ENCODE data around the gene HJV. TPM values are rescaled to one million over a fixed set of nuclear protein-coding genes. Genes with fewer than 3 reads are reported as not detected.

HJV gene
- total and polyA plus RNA-seq, 2 of the 8 experiments (the other 6 are each of a cell fraction or from before 2014, with no cell fraction given) = 0.32 to 0.70 TPM

- Histone ChIP-seq H3K79me2 (ENCODE audit: control insufficient read depth in 1 of 2, insufficient read depth in 2 of 2, low read length in 2 of 2) (no peaks in the 10 kb centered on the region), H3K4ac (replicated peaks; ENCODE audit: insufficient read length, low read depth, low read length) (no peak overlapping the region), H3K14ac (ENCODE audit: insufficient read length) (no peak overlapping the region), H3K9me3 (ENCODE audit: insufficient read depth in 2 of 2, low read depth in 1 of 2, low read length in 1 of 2) (no peaks in the 10 kb centered on the region), H2BK5ac (ENCODE audit: low read depth, low read length) (no peak overlapping the region), H2BK12ac (ENCODE audit: low read depth, low read length) (peak overlapping the region; percentile 3; the same call in 1 of the 2 replicates), H2BK120ac (replicated peaks; ENCODE audit: low read depth, low read length) (peak overlapping the region; percentile 7), H2BK20ac (ENCODE audit: low read length) (0 out of 2 replicates have a peak overlapping the region, but pooled peaks have one; percentile 4), H2BK15ac (ENCODE audit: low read length) (peak overlapping the region; percentile 51; the same call in 1 of the 2 replicates), H3K27ac (ENCODE audit: low read depth, low read length) (no peak overlapping the region), H4K5ac (ENCODE audit: insufficient read length, low read depth, low read length) (no peak overlapping the region), H3K4me1 (replicated peaks in 1 of 4; ENCODE audit: control insufficient read depth in 3 of 4, insufficient read depth in 4 of 4, low read length in 3 of 4) (peaks cover 6 to 23% (median 15%) of the 10 kb centered on the region in 4 experiments; a peak in 6 of 7 replicates), H2AFZ (ENCODE audit: low read length) (no peak overlapping the region), H3K4me2 (ENCODE audit: insufficient read depth in 1 of 2, low read depth in 2 of 2, low read length in 2 of 2) (no peak overlapping the region; a peak in 1 of 4 replicates), H4K91ac (replicated peaks; ENCODE audit: insufficient read length, low read length) (peak overlapping the region; percentile 1), H3K79me1 (ENCODE audit: low read depth, low read length) (no peaks in the 10 kb centered on the region), H4K20me1 (replicated peaks in 1 of 2; ENCODE audit: control insufficient read depth in 1 of 2, insufficient read depth in 2 of 2, low read length in 2 of 2) (no peaks in the 10 kb centered on the region), H3K4me3 (ENCODE audit: extremely low read depth in 1 of 4, insufficient read depth in 2 of 4, low read depth in 3 of 4, low read length in 4 of 4) (no peak overlapping the region), H3K18ac (ENCODE audit: extremely low read depth, low read length) (no peak overlapping the region), H3K9ac (replicated peaks in 1 of 4; ENCODE audit: extremely low read depth in 1 of 4, low read depth in 3 of 4, low read length in 3 of 4) (no peak overlapping the region), H4K8ac (ENCODE audit: extremely low read depth, insufficient read depth, low read length) (no peak overlapping the region), H3K56ac (replicated peaks; ENCODE audit: insufficient read length, low read depth, low read length) (no peak overlapping the region), H3K23me2 (ENCODE audit: low read depth, low read length) (peaks cover 3% of the 10 kb centered on the region; the same call in 1 of the 2 replicates), H3K36me3 (ENCODE audit: control insufficient read depth in 2 of 4, insufficient read depth in 4 of 4, low read length in 3 of 4) (no peaks in the 10 kb centered on the region), H2AK5ac (ENCODE audit: low read depth, low read length) (0 out of 2 replicates have a peak overlapping the region, but pooled peaks have one; percentile 18), H3K23ac (ENCODE audit: insufficient read length) (no peak overlapping the region), H3K27me3 (replicated peaks in 1 of 4; ENCODE audit: control insufficient read depth in 3 of 4, extremely low read depth in 1 of 4, insufficient read depth in 3 of 4, low read length in 3 of 4) (no peaks in the 10 kb centered on the region)
- 91% methylated on average over 1 of the region's 1 CpG; no CpG with 5 or more reads in 1 of the 2 experiments for WGBS, 2 experiments (ENCODE audit: extremely low coverage in 1 of 2, insufficient coverage in 1 of 2, insufficient read length in 1 of 2, insufficient replicate concordance in 2 of 2, low coverage in 1 of 2, low lambda C conversion rate in 2 of 2, missing lambda C conversion rate in 1 of 2)
- no peak for FAIRE-seq
- ChIA-PET CTCF (ENCODE audit: partially characterized antibody) (interaction anchor here (0.7 to 8.7 kb wide), 10 partner anchors 11 to 94 kb away, joined by 3 to 152 read pairs (median 37); partner anchors contain the start of genes ANKRD34A, POLR3GL and TXNIP), POLR2A (ENCODE audit: partially characterized antibody) (interaction anchor here (1.4 to 13.7 kb wide), 6 partner anchors 13 to 72 kb away, joined by 3 to 218 read pairs (median 22); partner anchors contain the start of genes ANKRD34A, POLR3GL and TXNIP)
- TF ChIP-seq ATF3 (IDR thresholded peaks at IDR 0.05; ENCODE audit: insufficient read depth, low read depth, low read length) (no peak), HDAC6 (IDR thresholded peaks at IDR 0.05; ENCODE audit: low read depth, low read length) (no peak), KDM1A (IDR thresholded peaks at IDR 0.05; ENCODE audit: borderline replicate concordance, low read length) (no peak), ZNF274 (IDR thresholded peaks at IDR 0.05; ENCODE audit: borderline replicate concordance, extremely low read depth, low read length) (no peak), PHF8 (conservative IDR thresholded peaks at IDR 0.05; ENCODE audit: low read depth, low read length) (no peak)
- DNase-seq (ENCODE audit: low read depth in 1 of 2, low spot score in 2 of 2) = no peak
Measured at GRCh38 chr1:145980457-145980994, 41.0 kb downstream of the HJV start.
